Esophagus squamous epithelium (tissue), 4 donors: Measurements from ENCODE around the gene FOXJ3.

Experiments
- CTCF ChIP-seq, 6 experiments: fragments of 450-650 bp in 4 of 6; fragments of 200-600 bp in 2 of 6; sonication (generic) in 2 of 6; IDR thresholded peaks; one replicate each; pipeline ENCODE4 v1.5.1; 2016 to 2019; ENCODE audit warnings: antibody characterized with exemption in 6 of 6, mild to moderate bottlenecking in 4 of 6, moderate library complexity in 4 of 6
- POLR2A ChIP-seq, 4 donors: fragments of 450-650 bp; IDR thresholded peaks; one replicate each; pipeline ENCODE4 v1.6.1; 2017; ENCODE audit warnings: antibody characterized with exemption in 4 of 4, mild to moderate bottlenecking in 4 of 4, moderate library complexity in 3 of 4

- no peak for TF ChIP-seq CTCF (IDR thresholded peaks at IDR 0.05)
- no peak for TF ChIP-seq POLR2A (IDR thresholded peaks at IDR 0.05)
These were observed 201.6 kb downstream of the FOXJ3 start for GRCh38 chr1:42133390-42133789.
